ENCODE data around the gene ITGA1.
"Not testable (repeated sequence)": the region's sequence is repeated elsewhere in the genome, so short reads cannot be mapped to it uniquely, and the experiment has no call there.

Gene ITGA1

DNA sequence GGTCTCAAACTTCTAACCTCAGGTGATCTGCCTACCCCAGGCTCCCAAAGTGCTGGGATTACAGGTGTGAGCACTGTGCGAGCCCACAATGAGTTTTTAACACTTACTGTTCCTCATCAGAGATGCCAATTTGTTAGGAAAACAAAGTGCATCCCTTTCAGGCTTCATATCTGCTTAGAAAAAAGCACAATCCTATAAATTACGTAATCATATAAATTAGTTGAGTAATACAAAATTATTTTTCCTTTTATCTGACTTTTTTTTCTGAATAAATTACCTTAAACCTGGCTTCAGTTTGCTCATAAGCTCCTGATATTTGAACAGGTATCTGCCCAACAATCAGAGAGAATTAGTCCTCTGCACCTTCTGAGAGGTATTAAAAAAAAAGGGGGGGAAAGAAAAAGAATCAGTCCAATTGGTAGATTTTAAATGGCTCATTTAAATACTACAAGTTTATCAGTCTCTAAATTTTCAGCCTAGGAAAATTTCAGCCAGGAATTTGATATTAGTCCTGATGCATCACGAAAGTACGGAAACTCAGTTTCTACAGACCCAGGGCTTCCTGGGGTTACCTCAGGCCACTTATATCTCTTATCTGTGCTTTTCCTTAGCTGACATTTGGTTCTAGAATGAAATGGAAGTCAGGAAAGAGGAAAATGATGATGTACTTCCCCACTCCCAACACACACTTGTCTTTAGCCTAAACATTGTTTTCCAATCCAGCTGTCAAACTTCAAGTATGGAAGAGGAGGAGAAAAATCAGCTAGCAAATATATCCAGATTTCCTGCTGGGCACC, 26.8 kb downstream of the ITGA1 start:
- TF ChIP-seq, protein P1, sequence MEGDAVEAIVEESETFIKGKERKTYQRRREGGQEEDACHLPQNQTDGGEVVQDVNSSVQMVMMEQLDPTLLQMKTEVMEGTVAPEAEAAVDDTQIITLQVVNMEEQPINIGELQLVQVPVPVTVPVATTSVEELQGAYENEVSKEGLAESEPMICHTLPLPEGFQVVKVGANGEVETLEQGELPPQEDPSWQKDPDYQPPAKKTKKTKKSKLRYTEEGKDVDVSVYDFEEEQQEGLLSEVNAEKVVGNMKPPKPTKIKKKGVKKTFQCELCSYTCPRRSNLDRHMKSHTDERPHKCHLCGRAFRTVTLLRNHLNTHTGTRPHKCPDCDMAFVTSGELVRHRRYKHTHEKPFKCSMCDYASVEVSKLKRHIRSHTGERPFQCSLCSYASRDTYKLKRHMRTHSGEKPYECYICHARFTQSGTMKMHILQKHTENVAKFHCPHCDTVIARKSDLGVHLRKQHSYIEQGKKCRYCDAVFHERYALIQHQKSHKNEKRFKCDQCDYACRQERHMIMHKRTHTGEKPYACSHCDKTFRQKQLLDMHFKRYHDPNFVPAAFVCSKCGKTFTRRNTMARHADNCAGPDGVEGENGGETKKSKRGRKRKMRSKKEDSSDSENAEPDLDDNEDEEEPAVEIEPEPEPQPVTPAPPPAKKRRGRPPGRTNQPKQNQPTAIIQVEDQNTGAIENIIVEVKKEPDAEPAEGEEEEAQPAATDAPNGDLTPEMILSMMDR (IDR thresholded peaks at IDR 0.05; ENCODE audit: low read depth, low read length) = no peak
- no peak overlapping the region for H3K4me3 ChIP-seq (ENCODE audit: low read depth, low read length)

DNA sequence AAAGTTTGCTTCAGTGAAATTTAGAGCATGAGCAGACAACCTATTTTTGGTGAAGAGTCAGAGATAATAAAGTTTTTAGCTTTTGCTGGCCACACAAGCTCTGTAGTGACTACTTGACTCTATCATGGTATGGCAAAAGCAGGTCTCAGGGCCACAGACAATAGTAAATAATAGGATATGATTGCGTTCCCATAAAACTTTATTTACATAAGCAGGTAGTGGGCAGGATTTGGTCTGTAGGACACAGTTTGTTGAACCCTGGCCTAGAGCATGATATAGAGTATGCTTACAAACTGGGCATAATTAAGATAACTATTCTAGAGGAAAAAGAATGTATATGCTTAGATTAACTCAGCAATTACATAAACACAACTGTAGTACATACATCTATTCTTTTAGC, 30.1 kb downstream of the ITGA1 start:
- H3K4me3 ChIP-seq (ENCODE audit: low read depth, low read length) = no peak overlapping the region
- TF ChIP-seq, protein P1 (IDR thresholded peaks at IDR 0.05; ENCODE audit: low read depth, low read length) = no peak

- no peak overlapping the region for H3K4me3 ChIP-seq (ENCODE audit: low read depth, low read length)
- TF ChIP-seq, protein P1 (IDR thresholded peaks at IDR 0.05; ENCODE audit: low read depth, low read length) = no peak
Observed at GRCh38 chr5:52818360-52818759, 30.6 kb downstream of the ITGA1 start.

DNA sequence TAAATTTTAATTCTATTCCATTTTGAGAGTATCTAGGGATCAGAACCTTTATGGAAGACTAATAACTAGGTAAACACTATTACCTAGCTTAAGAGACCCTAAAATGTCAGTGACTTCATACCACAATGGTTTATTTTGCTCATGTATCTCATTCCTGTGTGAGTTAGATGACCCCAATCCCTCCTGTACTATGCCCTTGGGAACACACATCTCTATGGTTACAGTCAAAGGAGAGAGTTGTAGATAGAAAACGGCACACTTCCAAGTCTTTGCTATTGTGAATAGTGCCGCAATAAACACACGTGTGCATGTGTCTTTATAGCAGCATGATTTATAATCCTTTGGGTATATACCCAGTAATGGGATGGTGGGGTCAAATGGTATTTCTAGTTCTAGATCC, 31.1 kb downstream of the ITGA1 start:
- H3K4me3 ChIP-seq (ENCODE audit: low read depth, low read length) = not testable (repeated sequence)

DNA sequence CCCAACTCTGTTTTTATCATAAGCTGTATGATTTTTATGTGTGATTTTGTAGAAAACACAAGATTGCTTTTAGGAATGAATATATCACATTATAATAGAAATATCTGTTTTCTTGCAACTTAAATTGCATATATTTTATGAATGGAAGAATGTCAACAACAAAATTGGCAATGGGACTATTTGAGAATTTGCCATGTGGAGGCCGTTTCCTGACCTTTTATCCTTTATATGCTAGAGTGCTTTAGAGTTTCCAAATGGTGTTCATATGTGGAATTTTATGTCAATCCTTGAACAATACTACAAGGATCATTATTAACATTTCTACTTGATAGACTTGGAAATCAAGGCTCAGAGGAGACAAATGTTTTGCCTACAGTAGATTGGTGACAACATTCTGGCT, 34.2 kb downstream of the ITGA1 start:
- H3K4me3 ChIP-seq (ENCODE audit: low read depth, low read length) = no peak overlapping the region
- TF ChIP-seq, protein P1 (IDR thresholded peaks at IDR 0.05; ENCODE audit: low read depth, low read length) = no peak

GRCh38 chr5:52822437-52822836, 34.7 kb downstream of the ITGA1 start:
- TF ChIP-seq, protein P1 (IDR thresholded peaks at IDR 0.05; ENCODE audit: low read depth, low read length) = no peak
- H3K4me3 ChIP-seq (ENCODE audit: low read depth, low read length) = no peak overlapping the region

DNA sequence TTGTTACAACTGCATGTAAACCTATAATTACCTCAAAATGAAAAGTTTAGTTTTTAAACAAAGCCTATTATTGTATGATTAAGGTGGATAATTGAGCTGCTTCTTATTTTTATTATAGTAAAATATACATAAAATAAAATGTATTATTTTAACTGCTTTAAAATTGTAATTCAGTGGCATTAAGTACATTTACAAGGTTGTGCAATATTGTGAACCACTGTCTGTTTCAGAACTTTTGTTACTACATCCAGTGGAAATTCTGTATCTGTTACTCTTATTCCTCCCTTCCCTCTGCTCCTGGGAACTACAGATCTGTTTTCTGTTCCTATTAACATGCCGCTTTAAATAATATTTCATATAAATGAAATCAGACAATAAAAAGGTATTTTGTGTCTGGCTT, 37.1 kb downstream of the ITGA1 start:
- no peak overlapping the region for H3K4me3 ChIP-seq (ENCODE audit: low read depth, low read length)
- TF ChIP-seq, protein P1 (IDR thresholded peaks at IDR 0.05; ENCODE audit: low read depth, low read length) = no peak

DNA sequence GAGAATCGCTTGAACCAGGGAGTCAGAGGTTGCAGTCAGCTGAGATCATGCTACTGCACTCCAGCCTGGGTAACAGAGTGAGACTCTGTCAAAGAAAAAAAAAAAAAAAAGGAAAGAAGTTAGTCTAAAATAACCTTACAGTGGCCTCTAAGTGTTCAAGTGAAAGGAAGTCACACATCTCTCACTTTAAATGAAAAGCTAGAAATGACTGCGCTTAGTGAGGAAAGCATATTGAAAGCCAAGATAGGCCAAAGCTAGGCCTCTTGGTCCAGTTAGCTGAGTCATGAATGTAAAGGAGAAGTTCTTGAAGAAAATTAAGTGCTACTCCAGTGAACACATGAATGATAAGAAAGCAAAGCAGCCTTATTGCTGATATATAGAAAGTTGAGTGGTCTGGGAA, 38.1 kb downstream of the ITGA1 start:
- no peak overlapping the region for H3K4me3 ChIP-seq (ENCODE audit: low read depth, low read length)
- TF ChIP-seq, protein P1 (IDR thresholded peaks at IDR 0.05; ENCODE audit: low read depth, low read length) = no peak
